ENCODE data around the gene DISC1.

GRCh38 chr1:231803353-231803752 lies 176.8 kb downstream of the DISC1 start:
- no peak for TF ChIP-seq CTCF (IDR thresholded peaks at IDR 0.05; ENCODE audit: insufficient read depth, low read length, poor library complexity, severe bottlenecking)
- no peak for TF ChIP-seq EZH2phosphoT487 (conservative IDR thresholded peaks at IDR 0.05; ENCODE audit: low read length)
